Upper lobe of right lung (tissue), 1 donor: ENCODE data around the gene CD163L1. TPM values are rescaled to one million over a fixed set of nuclear protein-coding genes. Genes with fewer than 3 reads are reported as not detected.

Experiments used
- ATAC-seq: fragments of 200-7000 bp; cut with Tn5 transposase; one replicate; pipeline ENCODE4 v1.9.1; 2020; ENCODE audit warnings: mild to moderate bottlenecking, moderate library complexity
- DNase-seq: peaks from one replicate; pipeline ENCODE4 v3.0.0-alpha.2; 2020
- H3K27ac ChIP-seq: fragments of 200-600 bp; one replicate; pipeline ENCODE4 v1.8.0; 2022
- H3K27me3 ChIP-seq: fragments of 200-600 bp; one replicate; pipeline ENCODE4 v1.8.0; 2022; ENCODE audit warnings: mild to moderate bottlenecking
- H3K36me3 ChIP-seq: fragments of 200-600 bp; one replicate; pipeline ENCODE4 v1.8.0; 2022
- H3K4me1 ChIP-seq: fragments of 200-600 bp; one replicate; pipeline ENCODE4 v1.8.0; 2022
- H3K4me3 ChIP-seq: fragments of 200-600 bp; one replicate; pipeline ENCODE4 v1.8.0; 2022; ENCODE audit warnings: mild to moderate bottlenecking
- H3K9me3 ChIP-seq: fragments of 200-600 bp; one replicate; pipeline ENCODE4 v1.8.0; 2022
- intact Hi-C: fragments of 100-400 bp; cut with DNase I; formaldehyde crosslinking; loops from one replicate; pipeline ENCODE4 v1.11.0; 2022
- total RNA-seq: library from RNA; stranded (reverse); fragmentation: NEBNext Ultra II Directional; extraction: Animal tissue kit (Norgen Biotek cat#: 25700); gene quantifications from one replicate; pipeline ENCODE4 v1.2.1, GENCODE V29; 2021
- TF ChIP-seq, protein P1 (sequence below): fragments of 200-600 bp; IDR thresholded peaks from one replicate; pipeline ENCODE4 v1.8.0; 2022; ENCODE audit warnings: antibody characterized with exemption
- donor health status: DM: no; HTN: yes; CAD: no; lungs with severe emphysema.

Gene CD163L1
- total RNA-seq, 1 donor from 2014 or later: 6.1 TPM

DNA sequence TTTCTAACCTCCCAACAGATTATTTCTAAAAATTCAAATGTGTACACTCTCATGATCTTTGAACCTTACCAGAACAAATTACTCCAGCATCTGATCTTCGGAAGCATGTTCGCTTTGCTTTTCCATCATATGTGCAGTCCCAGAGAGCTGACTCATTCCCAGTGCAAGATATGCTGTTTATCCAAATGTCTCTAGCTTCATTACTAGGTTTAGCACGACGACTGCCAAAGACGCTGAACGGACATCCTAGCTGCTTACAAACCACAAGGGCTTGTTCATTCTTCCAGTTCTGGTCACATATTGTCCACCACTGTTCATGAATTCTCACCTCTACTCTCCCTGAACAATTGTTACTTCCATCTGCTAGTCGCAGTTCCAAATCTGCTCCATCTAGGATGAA lies 40.5 kb downstream of the CD163L1 start:
- TF ChIP-seq, protein P1, sequence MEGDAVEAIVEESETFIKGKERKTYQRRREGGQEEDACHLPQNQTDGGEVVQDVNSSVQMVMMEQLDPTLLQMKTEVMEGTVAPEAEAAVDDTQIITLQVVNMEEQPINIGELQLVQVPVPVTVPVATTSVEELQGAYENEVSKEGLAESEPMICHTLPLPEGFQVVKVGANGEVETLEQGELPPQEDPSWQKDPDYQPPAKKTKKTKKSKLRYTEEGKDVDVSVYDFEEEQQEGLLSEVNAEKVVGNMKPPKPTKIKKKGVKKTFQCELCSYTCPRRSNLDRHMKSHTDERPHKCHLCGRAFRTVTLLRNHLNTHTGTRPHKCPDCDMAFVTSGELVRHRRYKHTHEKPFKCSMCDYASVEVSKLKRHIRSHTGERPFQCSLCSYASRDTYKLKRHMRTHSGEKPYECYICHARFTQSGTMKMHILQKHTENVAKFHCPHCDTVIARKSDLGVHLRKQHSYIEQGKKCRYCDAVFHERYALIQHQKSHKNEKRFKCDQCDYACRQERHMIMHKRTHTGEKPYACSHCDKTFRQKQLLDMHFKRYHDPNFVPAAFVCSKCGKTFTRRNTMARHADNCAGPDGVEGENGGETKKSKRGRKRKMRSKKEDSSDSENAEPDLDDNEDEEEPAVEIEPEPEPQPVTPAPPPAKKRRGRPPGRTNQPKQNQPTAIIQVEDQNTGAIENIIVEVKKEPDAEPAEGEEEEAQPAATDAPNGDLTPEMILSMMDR: no peak
- H3K27me3 ChIP-seq: peaks cover 7% of the 10 kb centered on the region
- H3K27ac ChIP-seq: no peak overlapping the region
- no peaks in the 10 kb centered on the region for H3K36me3 ChIP-seq
- no peaks in the 10 kb centered on the region for H3K9me3 ChIP-seq
- H3K4me1 ChIP-seq: no peaks in the 10 kb centered on the region
- ATAC-seq: no peak
- intact Hi-C loops: no loop called here
- H3K4me3 ChIP-seq: no peak overlapping the region
- no peak for DNase-seq

DNA sequence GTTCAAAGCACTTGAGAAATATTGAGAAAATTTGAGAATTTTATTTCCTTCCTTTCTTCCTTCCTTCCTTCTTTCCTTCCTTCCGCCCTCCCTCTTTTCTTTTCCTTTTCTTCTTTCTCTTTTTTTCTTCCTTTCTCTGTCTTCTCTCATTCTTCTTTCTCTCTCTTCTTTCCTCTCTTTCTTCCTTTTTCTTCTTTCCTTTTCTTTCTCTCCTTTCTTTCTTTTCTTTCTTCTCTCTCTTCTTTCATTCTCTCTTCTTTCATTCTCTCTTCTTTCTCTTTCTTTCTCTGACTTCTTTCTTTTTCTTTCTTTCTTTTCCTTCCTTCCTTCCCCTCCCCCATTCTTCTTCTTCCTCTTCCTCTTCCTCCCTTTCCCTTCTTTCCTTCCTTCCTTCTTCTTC lies 44.9 kb downstream of the CD163L1 start:
- TF ChIP-seq, protein P1: no peak
- no peak for ATAC-seq
- H3K9me3 ChIP-seq: no peaks in the 10 kb centered on the region
- no peaks in the 10 kb centered on the region for H3K4me1 ChIP-seq
- intact Hi-C loops: no loop called here
- H3K27me3 ChIP-seq: peaks cover 7% of the 10 kb centered on the region
- H3K4me3 ChIP-seq: no peak overlapping the region
- H3K36me3 ChIP-seq: no peaks in the 10 kb centered on the region
- DNase-seq: no peak
- H3K27ac ChIP-seq: no peak overlapping the region

DNA sequence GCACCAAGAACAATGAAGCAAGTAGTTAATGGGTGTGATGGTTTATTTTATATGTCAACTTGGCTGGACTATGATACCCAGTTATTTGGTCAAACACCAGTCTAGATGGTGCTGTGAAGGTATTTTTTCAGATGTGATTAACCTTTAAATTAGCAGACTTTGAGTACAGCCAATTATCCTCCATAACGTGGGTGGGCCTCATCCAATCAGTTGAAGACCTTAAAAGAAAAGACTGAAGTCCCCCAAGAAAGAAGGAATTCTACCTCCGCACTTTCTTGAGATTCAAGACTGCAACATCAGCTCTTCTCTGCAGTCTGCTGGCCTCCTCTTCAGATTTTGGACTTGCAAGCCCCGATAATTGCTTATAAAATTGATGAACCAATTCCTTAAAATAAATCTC lies 47.5 kb downstream of the CD163L1 start:
- Histone ChIP-seq H3K9me3 (no peaks in the 10 kb centered on the region), H3K27me3 (peaks cover 4% of the 10 kb centered on the region), H3K27ac (no peak overlapping the region), H3K36me3 (no peaks in the 10 kb centered on the region), H3K4me1 (no peaks in the 10 kb centered on the region), H3K4me3 (no peak overlapping the region)
- ATAC-seq (no peak), DNase-seq (no peak)
- TF ChIP-seq, protein P1: no peak
- intact Hi-C loops: no loop called here

DNA sequence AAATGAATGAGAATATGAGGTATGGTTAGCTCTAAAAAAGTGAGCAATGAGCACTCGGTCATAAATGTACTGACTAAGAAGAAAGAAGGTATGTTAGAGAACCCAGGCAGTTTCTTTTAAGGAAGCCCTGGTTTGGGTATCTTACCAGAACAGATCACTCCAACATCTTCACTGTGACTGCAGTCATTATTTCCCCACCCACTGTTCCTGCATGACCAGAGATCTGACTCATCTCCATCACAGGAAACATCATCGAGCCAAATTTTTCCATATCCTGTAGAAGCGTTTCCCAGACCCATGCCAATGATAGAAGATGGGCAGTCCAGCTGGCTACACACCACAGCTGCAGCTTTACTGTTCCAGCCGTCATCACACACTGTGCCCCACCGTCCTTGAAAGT lies 48.0 kb downstream of the CD163L1 start:
- no peaks in the 10 kb centered on the region for H3K4me1 ChIP-seq
- DNase-seq (no peak), ATAC-seq (no peak)
- TF ChIP-seq, protein P1: no peak
- no peak overlapping the region for H3K27ac ChIP-seq
- no peaks in the 10 kb centered on the region for H3K36me3 ChIP-seq
- H3K9me3 ChIP-seq: no peaks in the 10 kb centered on the region
- H3K4me3 ChIP-seq: no peak overlapping the region
- H3K27me3 ChIP-seq: no peaks in the 10 kb centered on the region
- intact Hi-C loops: no loop called here

DNA sequence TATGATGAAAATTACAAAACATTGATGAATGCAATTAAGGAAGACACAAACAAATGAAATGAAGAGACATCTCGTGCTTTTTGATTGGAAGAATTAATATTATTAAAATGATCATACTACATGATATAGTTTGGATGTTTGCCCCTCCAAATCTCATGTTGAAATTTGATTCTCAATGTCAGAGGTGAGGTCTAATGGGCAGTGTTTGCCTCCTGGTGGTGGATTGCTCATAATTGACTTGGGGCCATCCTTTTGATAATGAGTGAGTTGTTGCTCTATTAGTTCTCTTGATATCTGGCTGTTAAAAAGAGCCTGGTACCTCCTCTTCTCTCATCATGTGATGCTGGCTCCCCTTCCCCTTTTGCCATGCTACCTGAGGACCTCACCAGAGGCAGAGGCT lies 56.7 kb downstream of the CD163L1 start:
- TF ChIP-seq, protein P1: no peak
- DNase-seq (no peak), ATAC-seq (no peak)
- Histone ChIP-seq H3K4me1 (no peaks in the 10 kb centered on the region), H3K4me3 (no peak overlapping the region), H3K36me3 (no peaks in the 10 kb centered on the region), H3K9me3 (no peaks in the 10 kb centered on the region), H3K27ac (no peak overlapping the region), H3K27me3 (no peaks in the 10 kb centered on the region)
- intact Hi-C loops: no loop called here

DNA sequence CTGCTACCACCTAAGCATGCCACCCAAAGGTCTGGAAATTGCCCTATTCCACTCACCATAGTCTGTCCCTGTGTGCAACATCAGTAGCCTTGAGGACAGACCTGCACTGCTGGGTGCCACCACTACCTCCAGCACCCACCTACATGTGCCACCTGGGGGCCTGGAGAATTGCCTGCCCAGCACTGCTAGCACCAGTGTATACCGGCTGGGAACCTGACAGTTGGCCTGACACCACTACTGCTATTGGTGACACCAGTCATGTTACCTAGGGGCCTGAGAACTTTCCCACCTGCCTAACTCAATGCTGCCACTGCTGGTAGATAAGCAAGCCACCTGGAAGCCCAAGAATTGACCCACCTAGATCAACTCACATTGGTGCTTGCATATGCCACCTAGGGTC lies 60.8 kb downstream of the CD163L1 start:
- intact Hi-C loops: no loop called here
- no peak overlapping the region for H3K27ac ChIP-seq
- peak; percentile 13 for ATAC-seq
- H3K36me3 ChIP-seq: no peaks in the 10 kb centered on the region
- TF ChIP-seq, protein P1: no peak
- no peak for DNase-seq
- H3K27me3 ChIP-seq: peaks cover 4% of the 10 kb centered on the region
- no peaks in the 10 kb centered on the region for H3K4me1 ChIP-seq
- no peaks in the 10 kb centered on the region for H3K9me3 ChIP-seq
- H3K4me3 ChIP-seq: no peak overlapping the region
